ENCODE measurements around the gene DNAJC13. TPM values are rescaled to one million over a fixed set of nuclear protein-coding genes. Genes with fewer than 3 reads are reported as not detected.
A peak's percentile ranks its signal among the peaks of the same experiment; 100 is the strongest.
"Not testable (repeated sequence)": the region's sequence is repeated elsewhere in the genome, so short reads cannot be mapped to it uniquely, and the experiment has no call there.

DNAJC13 gene, protein sequence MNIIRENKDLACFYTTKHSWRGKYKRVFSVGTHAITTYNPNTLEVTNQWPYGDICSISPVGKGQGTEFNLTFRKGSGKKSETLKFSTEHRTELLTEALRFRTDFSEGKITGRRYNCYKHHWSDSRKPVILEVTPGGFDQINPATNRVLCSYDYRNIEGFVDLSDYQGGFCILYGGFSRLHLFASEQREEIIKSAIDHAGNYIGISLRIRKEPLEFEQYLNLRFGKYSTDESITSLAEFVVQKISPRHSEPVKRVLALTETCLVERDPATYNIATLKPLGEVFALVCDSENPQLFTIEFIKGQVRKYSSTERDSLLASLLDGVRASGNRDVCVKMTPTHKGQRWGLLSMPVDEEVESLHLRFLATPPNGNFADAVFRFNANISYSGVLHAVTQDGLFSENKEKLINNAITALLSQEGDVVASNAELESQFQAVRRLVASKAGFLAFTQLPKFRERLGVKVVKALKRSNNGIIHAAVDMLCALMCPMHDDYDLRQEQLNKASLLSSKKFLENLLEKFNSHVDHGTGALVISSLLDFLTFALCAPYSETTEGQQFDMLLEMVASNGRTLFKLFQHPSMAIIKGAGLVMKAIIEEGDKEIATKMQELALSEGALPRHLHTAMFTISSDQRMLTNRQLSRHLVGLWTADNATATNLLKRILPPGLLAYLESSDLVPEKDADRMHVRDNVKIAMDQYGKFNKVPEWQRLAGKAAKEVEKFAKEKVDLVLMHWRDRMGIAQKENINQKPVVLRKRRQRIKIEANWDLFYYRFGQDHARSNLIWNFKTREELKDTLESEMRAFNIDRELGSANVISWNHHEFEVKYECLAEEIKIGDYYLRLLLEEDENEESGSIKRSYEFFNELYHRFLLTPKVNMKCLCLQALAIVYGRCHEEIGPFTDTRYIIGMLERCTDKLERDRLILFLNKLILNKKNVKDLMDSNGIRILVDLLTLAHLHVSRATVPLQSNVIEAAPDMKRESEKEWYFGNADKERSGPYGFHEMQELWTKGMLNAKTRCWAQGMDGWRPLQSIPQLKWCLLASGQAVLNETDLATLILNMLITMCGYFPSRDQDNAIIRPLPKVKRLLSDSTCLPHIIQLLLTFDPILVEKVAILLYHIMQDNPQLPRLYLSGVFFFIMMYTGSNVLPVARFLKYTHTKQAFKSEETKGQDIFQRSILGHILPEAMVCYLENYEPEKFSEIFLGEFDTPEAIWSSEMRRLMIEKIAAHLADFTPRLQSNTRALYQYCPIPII (N-terminal part only)
- 25.5 and 34.6 TPM in 2 replicates for total RNA-seq
- polyA plus RNA-seq: 14.3 and 15.9 TPM in 2 replicates

DNA sequence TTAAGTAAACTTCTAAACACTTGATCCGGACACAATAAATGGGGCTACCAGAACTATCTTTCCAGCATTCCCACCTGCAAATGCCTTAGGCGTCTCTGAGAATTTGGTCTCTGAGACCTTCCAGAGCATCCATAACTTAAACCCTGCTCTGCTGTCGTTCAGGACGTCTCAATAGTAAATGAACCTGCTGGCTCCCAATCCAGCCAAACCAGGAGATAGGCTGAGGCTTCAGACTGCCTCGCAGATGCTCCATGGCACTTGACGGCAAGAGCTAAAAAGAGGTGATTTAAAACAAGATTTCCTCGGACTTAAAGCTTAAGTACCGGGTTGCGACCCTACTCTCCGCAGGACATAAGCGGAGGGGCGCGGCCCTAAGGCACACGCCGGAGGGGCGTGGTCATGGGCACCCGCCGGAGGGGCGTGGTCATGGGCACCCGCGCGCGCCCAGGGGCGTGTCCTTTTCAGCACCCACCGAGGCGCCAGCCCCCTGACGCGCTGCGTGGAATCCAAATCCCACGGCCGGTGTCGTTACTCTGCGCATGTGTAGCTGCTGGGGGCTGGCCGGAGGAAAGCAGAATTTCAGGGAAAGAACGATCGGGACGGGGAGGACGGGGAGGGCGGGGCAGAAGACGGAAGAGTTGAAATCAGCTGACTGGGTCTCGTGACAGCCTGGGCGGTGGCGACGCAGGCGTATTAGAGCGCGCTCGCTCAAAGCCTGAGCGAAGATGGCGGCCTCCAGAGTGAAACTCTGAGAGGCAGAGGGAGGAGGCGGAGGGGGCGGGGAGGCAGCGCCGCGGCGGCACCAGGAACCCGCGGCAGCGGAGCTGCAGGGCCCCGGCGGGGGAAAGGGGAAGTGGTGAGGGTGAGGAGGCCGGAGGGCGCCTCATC, at the start of gene DNAJC13:
TSS of gene DNAJC13 (plus strand) at position 696 of the 888 bp plus-strand sequence. CDS start 17,049 bp downstream, outside the sequence.
- Histone ChIP-seq H3K9me3 (ENCODE audit: low read depth) (no peaks in the 10 kb centered on the region), H3K4me1 (ENCODE audit: low read depth) (peaks cover 41% of the 10 kb centered on the region), H3K36me3 (no peaks in the 10 kb centered on the region), H3K27me3 (no peaks in the 10 kb centered on the region), H3K27ac (peak within 1 kb of the TSS; percentile 94), H3K4me3 (peak within 1 kb of the TSS; percentile 94)
- peak; percentile 96 to 97 for DNase-seq (ENCODE audit: low read depth in 1 of 2, low spot score in 1 of 2)
- TF ChIP-seq, protein P1, sequence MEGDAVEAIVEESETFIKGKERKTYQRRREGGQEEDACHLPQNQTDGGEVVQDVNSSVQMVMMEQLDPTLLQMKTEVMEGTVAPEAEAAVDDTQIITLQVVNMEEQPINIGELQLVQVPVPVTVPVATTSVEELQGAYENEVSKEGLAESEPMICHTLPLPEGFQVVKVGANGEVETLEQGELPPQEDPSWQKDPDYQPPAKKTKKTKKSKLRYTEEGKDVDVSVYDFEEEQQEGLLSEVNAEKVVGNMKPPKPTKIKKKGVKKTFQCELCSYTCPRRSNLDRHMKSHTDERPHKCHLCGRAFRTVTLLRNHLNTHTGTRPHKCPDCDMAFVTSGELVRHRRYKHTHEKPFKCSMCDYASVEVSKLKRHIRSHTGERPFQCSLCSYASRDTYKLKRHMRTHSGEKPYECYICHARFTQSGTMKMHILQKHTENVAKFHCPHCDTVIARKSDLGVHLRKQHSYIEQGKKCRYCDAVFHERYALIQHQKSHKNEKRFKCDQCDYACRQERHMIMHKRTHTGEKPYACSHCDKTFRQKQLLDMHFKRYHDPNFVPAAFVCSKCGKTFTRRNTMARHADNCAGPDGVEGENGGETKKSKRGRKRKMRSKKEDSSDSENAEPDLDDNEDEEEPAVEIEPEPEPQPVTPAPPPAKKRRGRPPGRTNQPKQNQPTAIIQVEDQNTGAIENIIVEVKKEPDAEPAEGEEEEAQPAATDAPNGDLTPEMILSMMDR (IDR thresholded peaks at IDR 0.05; ENCODE audit: low read depth, low read length): no peak

DNA sequence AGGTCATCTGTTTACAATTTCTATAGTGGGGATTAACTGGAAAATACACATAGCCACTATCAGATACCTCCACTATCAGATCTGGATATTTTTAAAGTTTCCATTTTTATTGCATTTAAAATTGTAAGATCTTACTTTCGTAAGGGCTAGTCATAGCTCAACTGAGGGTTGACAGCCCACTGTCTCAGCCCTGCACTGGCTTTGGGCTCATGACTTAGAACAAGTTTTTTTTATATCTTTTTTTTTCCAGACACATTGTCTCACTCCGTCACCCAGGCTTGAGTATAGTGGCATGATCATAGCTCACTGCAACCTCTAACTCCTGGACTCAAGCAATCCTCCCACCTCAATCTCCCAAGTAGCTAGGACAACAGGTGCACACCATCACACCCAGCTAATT, 48.8 kb upstream of the DNAJC13 start:
- Histone ChIP-seq H3K4me1 (ENCODE audit: low read depth) (no peaks in the 10 kb centered on the region), H3K27me3 (no peaks in the 10 kb centered on the region), H3K36me3 (peaks cover 4% of the 10 kb centered on the region), H3K9me3 (ENCODE audit: low read depth) (no peaks in the 10 kb centered on the region), H3K4me3 (no peak overlapping the region), H3K27ac (no peak overlapping the region)
- no peak for DNase-seq (ENCODE audit: low read depth in 1 of 2, low spot score in 1 of 2)
- TF ChIP-seq, protein P1 (IDR thresholded peaks at IDR 0.05; ENCODE audit: low read depth, low read length): no peak

DNA sequence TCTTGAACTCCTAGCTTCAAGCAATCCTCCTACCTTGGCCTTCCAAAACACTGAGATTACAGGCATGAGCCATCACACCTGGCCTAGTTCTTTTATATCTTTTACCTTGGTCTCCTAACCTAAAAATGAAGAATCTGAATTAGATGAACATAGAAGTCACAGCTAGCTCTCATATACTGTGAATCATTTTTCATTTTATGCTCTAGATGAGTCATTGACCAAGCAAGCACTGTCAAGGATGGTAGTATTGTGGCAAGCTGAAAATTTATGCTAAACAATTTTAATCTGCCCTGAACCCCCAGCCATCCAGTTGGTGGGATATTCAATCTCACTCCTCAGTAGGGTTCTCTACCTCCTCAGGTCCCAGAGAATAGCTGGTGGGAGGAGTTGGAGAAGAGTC, 48.3 kb upstream of the DNAJC13 start:
- Histone ChIP-seq H3K27me3 (no peaks in the 10 kb centered on the region), H3K4me3 (no peak overlapping the region), H3K9me3 (ENCODE audit: low read depth) (no peaks in the 10 kb centered on the region), H3K4me1 (ENCODE audit: low read depth) (no peaks in the 10 kb centered on the region), H3K27ac (no peak overlapping the region), H3K36me3 (peaks cover 4% of the 10 kb centered on the region)
- TF ChIP-seq, protein P1 (IDR thresholded peaks at IDR 0.05; ENCODE audit: low read depth, low read length): no peak
- no peak for DNase-seq (ENCODE audit: low read depth in 1 of 2, low spot score in 1 of 2)

DNA sequence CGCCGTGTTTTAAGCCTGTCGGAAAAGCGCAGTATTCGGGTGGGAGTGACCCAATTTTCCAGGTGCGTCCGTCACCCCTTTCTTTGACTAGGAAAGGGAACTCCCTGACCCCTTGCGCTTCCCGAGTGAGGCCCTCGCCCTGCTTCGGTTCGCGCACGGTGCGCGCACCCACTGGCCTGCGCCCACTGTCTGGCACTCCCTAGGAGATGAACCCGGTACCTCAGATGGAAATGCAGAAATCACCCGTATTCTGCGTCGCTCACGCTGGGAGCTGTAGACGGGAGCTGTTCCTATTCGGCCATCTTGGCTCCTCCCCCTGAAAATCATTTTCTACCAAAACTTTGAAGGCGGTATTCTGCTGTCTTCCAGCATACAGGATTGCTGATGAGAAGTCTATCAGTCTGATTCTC, 40.4 kb upstream of the DNAJC13 start:
- peaks cover 11% of the 10 kb centered on the region for H3K4me1 ChIP-seq (ENCODE audit: low read depth)
- not testable (repeated sequence) for DNase-seq (ENCODE audit: low read depth in 1 of 2, low spot score in 1 of 2); H3K9me3 ChIP-seq (ENCODE audit: low read depth); H3K36me3 ChIP-seq; H3K27me3 ChIP-seq; H3K27ac ChIP-seq
- peak overlapping the region; percentile 2 for H3K4me3 ChIP-seq

DNA sequence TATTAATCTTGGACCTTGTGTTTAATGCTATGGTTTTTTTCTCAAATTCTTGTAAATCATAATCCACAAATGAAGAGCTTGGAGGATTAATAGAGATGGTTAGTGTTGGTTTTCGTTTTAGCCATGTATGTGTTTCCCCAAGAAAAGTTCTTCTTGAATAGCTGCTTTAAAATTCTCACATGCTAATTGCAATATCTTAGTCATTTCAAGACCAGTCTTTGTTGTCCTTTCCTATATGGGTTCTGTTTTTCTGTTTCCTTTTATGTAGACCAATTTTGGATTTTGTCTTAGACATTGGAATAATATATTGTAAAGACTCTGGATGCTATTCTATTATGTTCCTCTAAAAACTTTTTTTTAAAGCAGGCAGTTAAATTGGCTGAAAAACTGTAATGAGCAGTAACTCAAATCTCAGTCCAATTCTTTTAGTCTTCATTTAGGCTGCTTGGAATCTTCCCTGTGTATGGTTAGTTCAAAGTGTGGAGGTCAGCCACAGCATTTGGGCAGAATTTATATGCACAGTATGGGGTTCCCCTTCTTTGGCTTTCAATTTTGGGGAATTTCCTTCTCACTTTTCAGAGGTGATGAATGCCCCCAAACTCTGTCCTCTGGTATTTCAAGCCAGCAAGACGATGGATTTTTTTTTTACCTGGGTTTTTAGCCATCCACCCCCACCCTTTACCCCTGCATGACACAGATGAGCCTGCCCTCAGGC, 39.1 kb upstream of the DNAJC13 start:
- no peak overlapping the region for H3K4me3 ChIP-seq
- TF ChIP-seq, protein P1 (IDR thresholded peaks at IDR 0.05; ENCODE audit: low read depth, low read length): no peak

More for the DNA sequence above, 39.1 kb upstream of the DNAJC13 start:
- no peaks in the 10 kb centered on the region for H3K27me3 ChIP-seq
- H3K4me1 ChIP-seq (ENCODE audit: low read depth): peaks cover 20% of the 10 kb centered on the region
- H3K9me3 ChIP-seq (ENCODE audit: low read depth): no peaks in the 10 kb centered on the region
- no peaks in the 10 kb centered on the region for H3K36me3 ChIP-seq
- no peak for DNase-seq (ENCODE audit: low read depth in 1 of 2, low spot score in 1 of 2)
- H3K27ac ChIP-seq: peak overlapping the region; percentile 18
